ENCODE data around the gene CD34.

The CD34 gene

DNA sequence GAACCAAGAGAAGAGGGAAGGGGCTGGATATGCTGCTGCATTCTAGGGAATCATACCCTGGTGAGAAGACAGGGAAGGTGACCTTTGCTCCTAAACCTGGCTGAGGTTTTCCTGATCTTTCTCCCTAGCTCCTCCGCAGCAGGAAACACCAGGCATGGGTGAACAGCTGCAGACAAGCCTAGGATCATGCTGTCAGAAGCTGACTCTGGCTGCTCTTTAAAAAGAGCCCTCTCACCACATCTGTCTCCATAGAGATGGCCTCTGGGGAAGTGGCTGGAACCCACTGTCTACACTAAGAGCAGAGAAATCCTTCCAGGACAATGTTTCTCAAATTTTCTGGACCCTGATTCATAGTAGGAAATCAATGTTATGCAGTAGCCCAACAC, 57.6 kb downstream of the CD34 start:
- no peak overlapping the region for H3K4me3 ChIP-seq (ENCODE audit: low read depth, low read length)
- TF ChIP-seq, protein P1, sequence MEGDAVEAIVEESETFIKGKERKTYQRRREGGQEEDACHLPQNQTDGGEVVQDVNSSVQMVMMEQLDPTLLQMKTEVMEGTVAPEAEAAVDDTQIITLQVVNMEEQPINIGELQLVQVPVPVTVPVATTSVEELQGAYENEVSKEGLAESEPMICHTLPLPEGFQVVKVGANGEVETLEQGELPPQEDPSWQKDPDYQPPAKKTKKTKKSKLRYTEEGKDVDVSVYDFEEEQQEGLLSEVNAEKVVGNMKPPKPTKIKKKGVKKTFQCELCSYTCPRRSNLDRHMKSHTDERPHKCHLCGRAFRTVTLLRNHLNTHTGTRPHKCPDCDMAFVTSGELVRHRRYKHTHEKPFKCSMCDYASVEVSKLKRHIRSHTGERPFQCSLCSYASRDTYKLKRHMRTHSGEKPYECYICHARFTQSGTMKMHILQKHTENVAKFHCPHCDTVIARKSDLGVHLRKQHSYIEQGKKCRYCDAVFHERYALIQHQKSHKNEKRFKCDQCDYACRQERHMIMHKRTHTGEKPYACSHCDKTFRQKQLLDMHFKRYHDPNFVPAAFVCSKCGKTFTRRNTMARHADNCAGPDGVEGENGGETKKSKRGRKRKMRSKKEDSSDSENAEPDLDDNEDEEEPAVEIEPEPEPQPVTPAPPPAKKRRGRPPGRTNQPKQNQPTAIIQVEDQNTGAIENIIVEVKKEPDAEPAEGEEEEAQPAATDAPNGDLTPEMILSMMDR (IDR thresholded peaks at IDR 0.05; ENCODE audit: insufficient read depth, low read length, missing control alignments), result no peak
- ChIA-PET CTCF (interaction anchor here (3.3 to 31.5 kb wide), 2 partner anchors 15 to 23 kb away, joined by 17 to 547 read pairs; no protein-coding TSS in a partner anchor), POLR2A (no interaction called here)
- no peak for DNase-seq (ENCODE audit: low read depth, low spot score)

DNA sequence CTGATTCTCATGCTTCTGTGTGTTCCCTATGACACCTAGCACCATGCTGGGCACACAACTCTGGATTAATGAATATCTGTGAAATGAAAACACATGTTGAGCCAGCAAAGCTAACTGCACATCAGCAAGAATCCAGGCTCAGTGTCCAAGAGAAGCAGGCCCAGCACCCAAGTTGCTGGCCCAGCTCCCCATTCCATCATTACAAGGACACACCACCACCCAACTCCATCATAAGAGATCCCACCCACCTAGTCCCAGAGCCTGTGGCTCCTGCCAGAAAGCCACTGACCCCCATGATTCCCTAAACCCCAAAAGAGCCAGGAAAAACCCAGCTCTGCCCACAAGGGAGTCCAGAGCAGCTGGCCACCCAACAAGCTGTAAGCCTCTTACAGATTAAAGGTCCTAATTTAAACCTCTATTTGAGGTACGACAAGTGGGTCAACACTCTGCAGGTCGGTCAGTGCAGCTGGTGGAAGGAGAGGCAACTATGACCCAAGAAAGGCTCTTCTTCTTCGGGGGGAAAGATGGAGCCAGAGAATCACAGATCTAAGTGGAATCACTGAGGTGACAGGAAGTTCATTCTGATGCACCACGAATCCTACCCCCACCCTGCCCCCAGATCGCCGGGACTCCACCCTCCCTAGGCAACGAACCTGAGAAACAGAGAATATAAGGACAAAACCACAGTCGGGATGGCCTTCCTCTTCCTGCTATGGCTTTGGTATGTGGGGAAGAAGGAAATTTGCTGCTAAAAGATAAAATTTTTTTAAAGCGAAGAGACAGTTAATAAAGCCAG, 58.2 kb downstream of the CD34 start:
- CTCF ChIA-PET, result interaction anchor here (0.7 to 31.5 kb wide), 4 partner anchors 13 to 1004 kb away, joined by 3 to 547 read pairs (median 10); no protein-coding TSS in a partner anchor
- no peak overlapping the region for H3K4me3 ChIP-seq (ENCODE audit: low read depth, low read length)
- POLR2A ChIA-PET, result no interaction called here
- TF ChIP-seq, protein P1 (IDR thresholded peaks at IDR 0.05; ENCODE audit: insufficient read depth, low read length, missing control alignments), result no peak
- no peak for DNase-seq (ENCODE audit: low read depth, low spot score)

DNA sequence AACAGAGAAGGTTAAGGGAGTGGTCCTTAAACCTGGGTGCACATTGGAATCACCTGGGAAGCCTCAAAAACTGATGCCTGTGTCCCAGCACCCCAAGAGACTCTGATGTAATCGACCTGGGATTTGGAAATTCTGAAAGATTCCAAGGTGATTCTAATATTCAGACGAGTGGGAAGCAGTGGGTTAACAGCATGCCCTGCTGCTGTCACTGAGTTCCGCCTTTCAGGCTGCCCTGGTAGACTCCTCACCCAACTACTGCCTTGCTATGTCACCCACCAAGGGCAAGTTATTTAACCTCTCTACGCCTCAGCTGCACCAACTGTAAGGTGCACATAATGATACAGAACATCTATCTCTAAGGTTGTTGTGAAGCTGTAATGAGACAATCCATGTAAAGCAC, 59.2 kb downstream of the CD34 start:
- TF ChIP-seq, protein P1 (IDR thresholded peaks at IDR 0.05; ENCODE audit: insufficient read depth, low read length, missing control alignments), result no peak
- ChIA-PET POLR2A (no interaction called here), CTCF (interaction anchor here (0.6 to 31.5 kb wide), 4 partner anchors 14 to 34 kb away, joined by 3 to 547 read pairs (median 10); no protein-coding TSS in a partner anchor)
- DNase-seq (ENCODE audit: low read depth, low spot score), result no peak
- no peak overlapping the region for H3K4me3 ChIP-seq (ENCODE audit: low read depth, low read length)

DNA sequence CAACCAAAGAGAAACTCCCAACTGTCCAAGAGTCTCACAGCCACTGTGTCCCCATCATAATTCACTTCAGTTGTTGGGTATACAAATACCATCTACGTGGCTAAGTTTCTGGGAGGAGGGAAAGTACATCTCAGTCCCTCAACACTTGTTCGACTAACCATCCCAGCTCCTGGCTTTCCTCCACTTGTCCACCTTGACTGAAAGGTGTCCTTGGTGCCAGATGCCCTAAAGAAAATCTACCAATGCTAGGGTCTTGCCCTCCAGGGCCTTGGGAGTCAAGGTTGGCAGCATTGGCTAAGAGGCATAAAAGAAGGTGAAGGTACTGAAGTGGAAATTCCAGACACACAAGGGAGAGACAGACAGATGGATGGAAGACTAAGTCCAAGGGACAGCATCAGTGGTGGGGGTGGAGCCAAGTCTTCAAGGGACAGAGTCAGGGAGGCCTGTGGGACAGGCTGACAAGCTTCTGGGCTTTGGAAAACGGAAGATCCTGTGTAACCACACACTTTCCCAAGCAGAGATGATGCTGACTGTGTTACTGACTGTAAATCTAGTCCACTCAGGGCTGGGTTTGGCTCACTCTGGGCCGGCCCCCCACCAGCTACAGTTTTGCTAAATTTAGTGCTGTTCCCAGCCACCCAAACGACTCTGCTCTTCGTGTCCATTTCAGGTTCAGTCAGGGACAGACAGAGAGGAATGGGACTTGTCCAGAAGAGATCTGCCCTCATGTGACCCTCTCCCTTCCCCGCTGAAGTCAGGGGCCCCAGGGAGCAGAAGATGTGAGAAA, 60.1 kb downstream of the CD34 start:
- H3K4me3 ChIP-seq (ENCODE audit: low read depth, low read length), result no peak overlapping the region
- ChIA-PET CTCF (interaction anchor here (1.6 to 31.5 kb wide), 3 partner anchors 18 to 171 kb away, joined by 4 to 547 read pairs (median 10); no protein-coding TSS in a partner anchor), POLR2A (no interaction called here)
- no peak for DNase-seq (ENCODE audit: low read depth, low spot score)
- TF ChIP-seq, protein P1 (IDR thresholded peaks at IDR 0.05; ENCODE audit: insufficient read depth, low read length, missing control alignments), result no peak

DNA sequence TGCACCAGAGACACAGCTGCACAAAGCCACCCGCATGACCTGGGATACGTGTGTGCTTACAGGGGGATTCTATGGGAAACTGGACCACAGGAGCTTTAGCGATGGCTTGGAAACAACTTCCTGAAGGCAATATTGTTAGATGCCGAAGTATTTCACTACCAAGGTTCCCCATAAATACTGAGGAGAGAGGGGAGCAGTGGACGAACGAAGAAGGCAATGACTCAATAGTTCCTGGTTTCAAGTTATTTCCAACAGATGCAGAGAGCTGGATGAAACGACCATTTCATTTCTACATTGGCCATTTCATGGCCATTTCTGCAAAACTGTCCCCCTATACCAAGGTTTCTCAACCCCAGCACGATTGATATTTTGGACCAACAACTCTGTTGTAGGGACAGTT, 61.3 kb downstream of the CD34 start:
- CTCF ChIA-PET, result interaction anchor here (0.8 to 31.5 kb wide), 4 partner anchors 19 to 172 kb away, joined by 3 to 547 read pairs (median 7); no protein-coding TSS in a partner anchor
- DNase-seq (ENCODE audit: low read depth, low spot score), result no peak
- POLR2A ChIA-PET, result no interaction called here
- H3K4me3 ChIP-seq (ENCODE audit: low read depth, low read length), result no peak overlapping the region
- TF ChIP-seq, protein P1 (IDR thresholded peaks at IDR 0.05; ENCODE audit: insufficient read depth, low read length, missing control alignments), result no peak

DNA sequence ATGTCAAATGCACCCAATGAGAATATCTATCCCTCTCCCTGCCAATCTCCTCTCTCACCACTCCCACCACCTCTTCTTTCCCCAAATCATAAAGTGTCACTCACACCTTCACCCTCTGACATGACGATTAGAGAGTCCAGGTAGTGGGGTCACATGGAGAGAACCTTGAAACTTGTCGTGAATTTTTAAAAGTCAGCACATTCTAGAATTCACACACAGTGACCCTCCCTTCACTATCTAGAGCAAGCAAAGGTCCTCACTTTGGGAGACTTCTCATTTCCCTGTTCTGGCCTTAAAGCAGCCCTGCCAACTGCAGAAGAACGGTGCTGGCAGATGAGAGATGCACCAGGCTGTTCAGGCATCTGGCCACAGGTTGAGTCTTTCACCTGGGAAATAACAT, 61.9 kb downstream of the CD34 start:
- CTCF ChIA-PET, result interaction anchor here (0.8 to 31.5 kb wide), 4 partner anchors 18 to 52 kb away, joined by 3 to 547 read pairs (median 10); no protein-coding TSS in a partner anchor
- TF ChIP-seq, protein P1 (IDR thresholded peaks at IDR 0.05; ENCODE audit: insufficient read depth, low read length, missing control alignments), result no peak
- POLR2A ChIA-PET, result no interaction called here
- no peak overlapping the region for H3K4me3 ChIP-seq (ENCODE audit: low read depth, low read length)
- no peak for DNase-seq (ENCODE audit: low read depth, low spot score)

All from AG04449 (cell line).